AG04450 (cell line): ENCODE results near the gene BANP. TPM values are rescaled to one million over a fixed set of nuclear protein-coding genes. Genes with fewer than 3 reads are reported as not detected.

Experiments
- CTCF ChIA-PET: fragments of 300-600, 350-600 bp; formaldehyde crosslinking; extraction: SDS; loops from one replicate; lab custom pipeline; 2022; ENCODE audit warnings: antibody characterized with exemption, inconsistent platforms; lab: Charles Lee
- POLR2A ChIA-PET: fragments of 350-600 bp; formaldehyde crosslinking; extraction: SDS; loops from one replicate; lab custom pipeline; 2021; ENCODE audit warnings: antibody characterized with exemption, inconsistent platforms; lab: Yijun Ruan, JAX
- DNase-seq: peaks from one replicate; pipeline ENCODE4 v3.0.0-alpha.2; 2011; ENCODE audit warnings: low read depth, low spot score
- H3K27ac ChIP-seq: one replicate; pipeline ENCODE4 v1.5.1; 2012; ENCODE audit warnings: low read depth, low read length, control low read depth
- H3K27me3 ChIP-seq: one replicate; pipeline ENCODE4 v1.6.0; 2012; ENCODE audit warnings: low read length; ENCODE audit not compliant: control insufficient read depth, insufficient read depth
- H3K4me3 ChIP-seq: 2 replicates; pipeline ENCODE4 v1.5.1; 2011; ENCODE audit warnings: mild to moderate bottlenecking, low read depth, low read length, control low read depth
- H3K9me3 ChIP-seq: 2 replicates; pipeline ENCODE4 v1.5.1; 2012; ENCODE audit warnings: low read length; ENCODE audit not compliant: control insufficient read depth, insufficient read depth
- CTCF ChIP-seq: IDR thresholded peaks from 2 replicates; pipeline ENCODE4 v1.5.1; 2011; ENCODE audit warnings: low read depth, low read length, control low read depth, inconsistent platforms
- polyA plus RNA-seq: library from polyadenylated mRNA; depleted of rRNA; stranded (reverse); fragments of >200 nt; gene quantifications from 2 replicates; pipeline ENCODE4 v1.2.3, GENCODE V29; 2011

BANP gene
- polyA plus RNA-seq, 1 experiment: 18.6 TPM

GRCh38 chr16:87921236-87921773, 29.9 kb upstream of the BANP start:
- DNase-seq: no peak
- H3K27me3 ChIP-seq: peaks cover 51% of the 10 kb centered on the region
- no peak overlapping the region for H3K4me3 ChIP-seq
- no peak overlapping the region for H3K27ac ChIP-seq
- ChIA-PET POLR2A (no interaction called here), CTCF (no interaction called here)
- TF ChIP-seq CTCF: no peak
- no peaks in the 10 kb centered on the region for H3K9me3 ChIP-seq

- H3K27ac ChIP-seq: no peak overlapping the region
- ChIA-PET POLR2A (no interaction called here), CTCF (no interaction called here)
- DNase-seq: no peak
- no peaks in the 10 kb centered on the region for H3K9me3 ChIP-seq
- H3K4me3 ChIP-seq: no peak overlapping the region
- peaks cover 53% of the 10 kb centered on the region for H3K27me3 ChIP-seq
- TF ChIP-seq CTCF: no peak
Measured at GRCh38 chr16:87922250-87922871, 28.9 kb upstream of the BANP start.

DNA sequence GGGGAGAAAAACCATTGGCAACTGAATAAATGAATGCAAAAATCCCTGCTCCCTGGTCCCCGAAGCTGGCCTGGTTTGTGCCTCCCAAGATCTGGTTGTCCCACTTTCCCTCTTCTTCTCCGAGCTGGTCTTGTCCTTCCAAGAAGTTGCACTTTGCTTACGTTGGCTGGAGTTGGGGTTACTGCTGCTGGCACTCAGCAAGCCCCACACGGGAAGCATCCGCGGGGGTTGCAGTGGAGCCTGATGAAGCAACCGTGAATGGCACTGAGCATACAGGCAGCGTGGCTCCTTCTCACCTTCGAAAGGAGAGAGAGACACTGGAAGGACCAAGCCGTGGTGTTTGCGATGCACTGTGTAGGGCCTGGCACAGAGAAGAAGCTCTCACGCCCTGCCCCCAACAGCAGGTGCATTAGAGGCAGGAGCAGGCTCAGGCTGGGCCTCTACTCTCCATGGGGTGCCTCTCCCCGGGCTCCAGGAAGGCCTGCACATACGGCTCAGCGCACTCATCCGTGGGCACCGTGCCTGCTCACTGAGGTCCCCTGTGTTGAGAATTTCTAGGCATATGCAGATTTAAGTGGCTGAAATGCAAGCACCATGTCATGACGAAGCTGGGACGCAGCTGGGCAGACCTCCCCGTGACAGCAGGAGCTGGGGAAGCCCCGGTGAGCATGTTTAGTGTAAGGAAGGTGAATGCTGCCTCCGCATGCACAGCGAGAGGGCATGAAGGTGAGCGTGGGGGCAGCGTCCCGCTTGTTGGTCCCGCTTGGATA, 27.0 kb upstream of the BANP start:
- no peak for DNase-seq
- CTCF ChIA-PET: no interaction called here

GRCh38 chr16:87924811-87925670, 26.2 kb upstream of the BANP start:
- Histone ChIP-seq H3K27me3 (peaks cover 41% of the 10 kb centered on the region), H3K27ac (no peak overlapping the region), H3K9me3 (no peaks in the 10 kb centered on the region), H3K4me3 (no peak overlapping the region)
- ChIA-PET POLR2A (no interaction called here), CTCF (no interaction called here)
- TF ChIP-seq CTCF: no peak
- DNase-seq: no peak

More for the DNA sequence above, 27.0 kb upstream of the BANP start:
- Histone ChIP-seq H3K9me3 (no peaks in the 10 kb centered on the region), H3K27ac (no peak overlapping the region), H3K4me3 (no peak overlapping the region), H3K27me3 (peaks cover 48% of the 10 kb centered on the region)
- POLR2A ChIA-PET: no interaction called here
- no peak for TF ChIP-seq CTCF
